Mesodermal cell (in vitro differentiated cells): Measurements from ENCODE around the gene EME1.
A peak's percentile ranks its signal among the peaks of the same experiment; 100 is the strongest.
"Not testable (repeated sequence)": the region's sequence is repeated elsewhere in the genome, so short reads cannot be mapped to it uniquely, and the experiment has no call there.

Experiments
- H3K27ac ChIP-seq: 2 replicates; pipeline ENCODE4 v1.7.0; 2013; ENCODE audit warnings: mild to moderate bottlenecking, low read depth, low read length, moderate library complexity; ENCODE audit not compliant: severe bottlenecking
- H3K36me3 ChIP-seq: 2 replicates; pipeline ENCODE4 v1.7.1; 2013; ENCODE audit warnings: mild to moderate bottlenecking, low read length, moderate library complexity; ENCODE audit not compliant: control insufficient read depth, insufficient read depth
- H3K4me1 ChIP-seq: one replicate; pipeline ENCODE4 v1.7.1; 2013; ENCODE audit warnings: mild to moderate bottlenecking, low read length; ENCODE audit not compliant: insufficient read depth, control insufficient read depth, poor library complexity, severe bottlenecking
- H3K4me3 ChIP-seq: 2 replicates; pipeline ENCODE4 v1.7.0; 2013; ENCODE audit warnings: low read length, control low read depth, mild to moderate bottlenecking; ENCODE audit not compliant: insufficient read depth, poor library complexity, severe bottlenecking; ENCODE audit errors: extremely low read depth
- H3K9me3 ChIP-seq: 2 replicates; pipeline ENCODE4 v1.7.1; 2013; ENCODE audit warnings: mild to moderate bottlenecking, low read length, moderate library complexity; ENCODE audit not compliant: control insufficient read depth
- WGBS, 2 experiments: methylation state at CpG; one replicate each; pipeline ENCODE4 v1.1.5; 2013; ENCODE audit warnings: missing lambda C conversion rate in 2 of 2; ENCODE audit not compliant: insufficient coverage in 2 of 2; 5-methylcytosine and 5-hydroxymethylcytosine counted together

The EME1 gene

GRCh38 chr17:50333291-50334057 lies 39.6 kb upstream of the EME1 start:
- not testable (repeated sequence) for H3K36me3 ChIP-seq, H3K27ac ChIP-seq

GRCh38 chr17:50337956-50338355 lies 35.1 kb upstream of the EME1 start:
- WGBS, 2 experiments = no CpG with 5 or more reads among the region's 2 CpGs
- no peaks in the 10 kb centered on the region for H3K4me1 ChIP-seq
- no peak overlapping the region for H3K27ac ChIP-seq
- peaks cover 9% of the 10 kb centered on the region for H3K9me3 ChIP-seq
- H3K4me3 ChIP-seq = no peak overlapping the region
- H3K36me3 ChIP-seq = no peaks in the 10 kb centered on the region

More at GRCh38 chr17:50333291-50334057, 39.6 kb upstream of the EME1 start:
- 71 to 83% methylated on average over 2 to 6 of the region's 14 CpGs for WGBS, 2 experiments
- H3K9me3 ChIP-seq, H3K4me1 ChIP-seq, H3K4me3 ChIP-seq: not testable (repeated sequence)

GRCh38 chr17:50338645-50339044 lies 34.4 kb upstream of the EME1 start:
- Histone ChIP-seq H3K36me3 (no peaks in the 10 kb centered on the region), H3K27ac (no peak overlapping the region), H3K4me1 (no peaks in the 10 kb centered on the region), H3K4me3 (no peak overlapping the region), H3K9me3 (peaks cover 9% of the 10 kb centered on the region)

GRCh38 chr17:50339381-50339780 lies 33.6 kb upstream of the EME1 start:
- Histone ChIP-seq H3K4me3 (no peak overlapping the region), H3K4me1 (no peaks in the 10 kb centered on the region), H3K36me3 (no peaks in the 10 kb centered on the region), H3K9me3 (peaks cover 9% of the 10 kb centered on the region), H3K27ac (no peak overlapping the region)

- Histone ChIP-seq H3K4me1 (peaks cover 20% of the 10 kb centered on the region), H3K9me3 (no peaks in the 10 kb centered on the region), H3K4me3 (no peak overlapping the region), H3K36me3 (peaks cover 4% of the 10 kb centered on the region), H3K27ac (no peak overlapping the region)
- 87 to 89% methylated on average over 13 of the region's 13 CpGs for WGBS, 2 experiments
Measured at GRCh38 chr17:50344731-50345365, 28.2 kb upstream of the EME1 start.

- no peak within 1 kb of the TSS for H3K27ac ChIP-seq
- no peaks in the 10 kb centered on the region for H3K9me3 ChIP-seq
- peak within 1 kb of the TSS; percentile 77 for H3K4me3 ChIP-seq
- H3K36me3 ChIP-seq = peaks cover 4% of the 10 kb centered on the region
- H3K4me1 ChIP-seq = peaks cover 20% of the 10 kb centered on the region
- 6 to 11% methylated on average over 49 to 55 of the region's 87 CpGs for WGBS, 2 experiments
Measured at GRCh38 chr17:50345432-50346312, 27.4 kb upstream of the EME1 start, which contains the start of gene XYLT2. Gene XYLT2, plus strand, starts transcription at chr17:50346126. Its CDS starts 15 bp downstream, at chr17:50346141.

- Histone ChIP-seq H3K4me3 (peak overlapping the region; percentile 77), H3K27ac (no peak overlapping the region), H3K36me3 (peaks cover 5% of the 10 kb centered on the region), H3K9me3 (no peaks in the 10 kb centered on the region), H3K4me1 (peaks cover 20% of the 10 kb centered on the region)
- 0 to 1% methylated on average over 48 to 55 of the region's 57 CpGs for WGBS, 2 experiments
Measured at GRCh38 chr17:50346313-50347116, 26.5 kb upstream of the EME1 start.

- Histone ChIP-seq H3K4me3 (peak overlapping the region; percentile 77), H3K9me3 (no peaks in the 10 kb centered on the region), H3K36me3 (peaks cover 13% of the 10 kb centered on the region), H3K27ac (no peak overlapping the region), H3K4me1 (peaks cover 20% of the 10 kb centered on the region)
- WGBS, 2 experiments = 8 to 14% methylated on average over 12 to 14 of the region's 17 CpGs
Measured at GRCh38 chr17:50347117-50347893, 25.7 kb upstream of the EME1 start.

- no peaks in the 10 kb centered on the region for H3K9me3 ChIP-seq
- WGBS, 2 experiments = 92 to 100% methylated on average over 1 of the region's 3 CpGs
- H3K27ac ChIP-seq = no peak overlapping the region
- peaks cover 19% of the 10 kb centered on the region for H3K36me3 ChIP-seq
- H3K4me1 ChIP-seq = peaks cover 20% of the 10 kb centered on the region
- H3K4me3 ChIP-seq = peak overlapping the region; percentile 77
Measured at GRCh38 chr17:50347894-50348291, 25.1 kb upstream of the EME1 start.
